H1 (cell line): Measurements from ENCODE around the gene FLT4. TPM values are rescaled to one million over a fixed set of nuclear protein-coding genes. Genes with fewer than 3 reads are reported as not detected.

Experiments used
- CTCF ChIA-PET: fragments of 300-600 bp; sonication (Branson Sonifier 250); formaldehyde crosslinking; loops from one replicate; lab custom pipeline; 2021; ENCODE audit not compliant: partially characterized antibody; lab: Charles Lee
- POLR2A ChIA-PET: fragments of 300-600 bp; sonication (Branson Sonifier 250); formaldehyde crosslinking; loops from one replicate; lab custom pipeline; 2021; ENCODE audit warnings: inconsistent platforms; ENCODE audit not compliant: partially characterized antibody; lab: Charles Lee
- DNase-seq, 2 experiments: peaks; one replicate each; pipeline versions ENCODE4 v3.0.0 to v3.0.0-alpha.2; 2010 to 2022; ENCODE audit warnings: low spot score in 2 of 2, low read depth in 1 of 2, mixed read lengths in 1 of 2
- FAIRE-seq: peaks from 2 replicates; lab custom pipeline; 2011; peaks lifted over from hg19 to GRCh38; lab: Jason Lieb, UNC
- H2AFZ ChIP-seq: 2 replicates; pipeline ENCODE4 v1.8.1; 2012; ENCODE audit warnings: low read length, inconsistent platforms
- H2AK5ac ChIP-seq: 2 replicates; pipeline ENCODE4 v1.6.1; 2013; ENCODE audit warnings: low read depth, low read length
- H2BK120ac ChIP-seq: replicated peaks from 2 replicates; pipeline ENCODE3; 2013; ENCODE audit warnings: low read depth, low read length, inconsistent platforms
- H2BK12ac ChIP-seq: 2 replicates; pipeline ENCODE4 v1.6.1; 2013; ENCODE audit warnings: low read depth, low read length
- H2BK15ac ChIP-seq: 2 replicates; pipeline ENCODE4 v1.6.1; 2013; ENCODE audit warnings: low read length
- H2BK20ac ChIP-seq: 2 replicates; pipeline ENCODE4 v1.6.1; 2013; ENCODE audit warnings: low read length
- H2BK5ac ChIP-seq: 2 replicates; pipeline ENCODE4 v1.6.1; 2013; ENCODE audit warnings: low read depth, low read length
- H3K14ac ChIP-seq: 2 replicates; pipeline ENCODE4 v1.6.1; 2013; ENCODE audit warnings: inconsistent platforms; ENCODE audit not compliant: insufficient read length
- H3K18ac ChIP-seq: 2 replicates; pipeline ENCODE4 v1.6.1; 2013; ENCODE audit warnings: low read length; ENCODE audit errors: extremely low read depth
- H3K23ac ChIP-seq: 2 replicates; pipeline ENCODE4 v1.6.1; 2013; ENCODE audit warnings: inconsistent platforms; ENCODE audit not compliant: insufficient read length
- H3K23me2 ChIP-seq: 2 replicates; pipeline ENCODE4 v1.6.1; 2013; ENCODE audit warnings: low read depth, low read length
- H3K27ac ChIP-seq: 2 replicates; pipeline ENCODE4 v1.6.1; 2011; ENCODE audit warnings: low read depth, low read length, inconsistent platforms
- H3K27me3 ChIP-seq, 4 experiments: replicated peaks in 1 of 4; 1 replicate in 1 of 4; 2 replicates in 3 of 4; pipeline versions ENCODE4 v1.6.1 to v1.8.1; 2011 to 2013; ENCODE audit warnings: low read length in 3 of 4, mild to moderate bottlenecking in 3 of 4, inconsistent platforms in 2 of 4, mixed read lengths in 2 of 4, moderate library complexity in 1 of 4; ENCODE audit not compliant: control insufficient read depth in 3 of 4, insufficient read depth in 3 of 4; ENCODE audit errors: extremely low read depth in 1 of 4
- H3K36me3 ChIP-seq, 4 experiments: 2 replicates each; pipeline versions ENCODE4 v1.6.1 to v1.8.1; 2011 to 2013; ENCODE audit warnings: mild to moderate bottlenecking in 4 of 4, low read length in 3 of 4, moderate library complexity in 2 of 4, control low read depth in 1 of 4, inconsistent platforms in 1 of 4; ENCODE audit not compliant: insufficient read depth in 4 of 4, control insufficient read depth in 2 of 4
- H3K4ac ChIP-seq: replicated peaks from 2 replicates; pipeline ENCODE3; 2013; ENCODE audit warnings: low read length, low read depth, mixed read lengths, inconsistent platforms; ENCODE audit not compliant: insufficient read length
- H3K4me1 ChIP-seq, 4 experiments: replicated peaks in 1 of 4; 1 replicate in 1 of 4; 2 replicates in 3 of 4; pipeline versions ENCODE4 v1.6.1 to v1.8.1; 2011 to 2013; ENCODE audit warnings: low read length in 3 of 4, inconsistent platforms in 2 of 4, mixed read lengths in 1 of 4; ENCODE audit not compliant: insufficient read depth in 4 of 4, control insufficient read depth in 3 of 4
- H3K4me2 ChIP-seq, 2 experiments: 2 replicates each; pipeline versions ENCODE4 v1.6.1 to v1.8.1; 2011 to 2013; ENCODE audit warnings: low read depth in 2 of 2, low read length in 2 of 2, control low read depth in 1 of 2, inconsistent platforms in 1 of 2, mild to moderate bottlenecking in 1 of 2; ENCODE audit not compliant: insufficient read depth in 1 of 2
- H3K4me3 ChIP-seq, 4 experiments: fragments of 200-600, 300-600 bp in 1 of 4; sonication (generic), shearing (Covaris generic), sonication (Bioruptor Twin) in 1 of 4; 2 replicates each; pipeline versions ENCODE4 v1.5.1 to v1.8.1; 2011 to 2016; ENCODE audit warnings: low read length in 4 of 4, low read depth in 3 of 4, control low read depth in 2 of 4, inconsistent platforms in 2 of 4, mild to moderate bottlenecking in 2 of 4, mixed read lengths in 1 of 4, moderate library complexity in 1 of 4; ENCODE audit not compliant: insufficient read depth in 2 of 4; ENCODE audit errors: extremely low read depth in 1 of 4
- H3K56ac ChIP-seq: replicated peaks from 2 replicates; pipeline ENCODE3; 2013; ENCODE audit warnings: low read depth, mild to moderate bottlenecking, mixed read lengths, low read length, inconsistent platforms; ENCODE audit not compliant: insufficient read length
- H3K79me1 ChIP-seq: 2 replicates; pipeline ENCODE4 v1.6.1; 2013; ENCODE audit warnings: low read depth, low read length, control low read depth
- H3K79me2 ChIP-seq, 2 experiments: 2 replicates each; pipeline versions ENCODE4 v1.6.1 to v1.8.1; 2012 to 2013; ENCODE audit warnings: low read length in 2 of 2, mild to moderate bottlenecking in 2 of 2, inconsistent platforms in 1 of 2; ENCODE audit not compliant: insufficient read depth in 2 of 2, control insufficient read depth in 1 of 2
- H3K9ac ChIP-seq, 4 experiments: replicated peaks in 1 of 4; 1 replicate in 1 of 4; 2 replicates in 3 of 4; pipeline versions ENCODE4 v1.6.1 to v1.8.1; 2011 to 2013; ENCODE audit warnings: low read depth in 3 of 4, low read length in 3 of 4, control low read depth in 2 of 4, mild to moderate bottlenecking in 2 of 4, moderate library complexity in 2 of 4, inconsistent platforms in 1 of 4; ENCODE audit errors: extremely low read depth in 1 of 4
- H3K9me3 ChIP-seq, 2 experiments: 2 replicates each; pipeline versions ENCODE4 v1.6.1 to v1.8.1; 2012 to 2013; ENCODE audit warnings: mild to moderate bottlenecking in 2 of 2, moderate library complexity in 2 of 2, control low read depth in 1 of 2, inconsistent platforms in 1 of 2, low read depth in 1 of 2, low read length in 1 of 2, mixed read lengths in 1 of 2; ENCODE audit not compliant: insufficient read depth in 2 of 2
- H4K20me1 ChIP-seq, 2 experiments: replicated peaks in 1 of 2; 2 replicates each; pipeline versions ENCODE3 to v1.8.1; 2011 to 2013; ENCODE audit warnings: inconsistent platforms in 2 of 2, low read length in 2 of 2, mild to moderate bottlenecking in 1 of 2; ENCODE audit not compliant: insufficient read depth in 2 of 2, control insufficient read depth in 1 of 2
- H4K5ac ChIP-seq: 2 replicates; pipeline ENCODE4 v1.6.1; 2013; ENCODE audit warnings: low read length, low read depth, mixed read lengths, inconsistent platforms; ENCODE audit not compliant: insufficient read length
- H4K8ac ChIP-seq: 2 replicates; pipeline ENCODE4 v1.8.0; 2013; ENCODE audit warnings: mild to moderate bottlenecking, moderate library complexity, low read length, inconsistent platforms; ENCODE audit not compliant: insufficient read depth; ENCODE audit errors: extremely low read depth
- H4K91ac ChIP-seq: replicated peaks from 2 replicates; pipeline ENCODE3; 2013; ENCODE audit warnings: low read length, mixed read lengths, inconsistent platforms; ENCODE audit not compliant: insufficient read length
- JUN ChIP-seq: IDR thresholded peaks from 2 replicates; pipeline ENCODE4 v1.6.1; 2011; ENCODE audit warnings: low read depth, mild to moderate bottlenecking, improper control_type of control experiment, low read length
- POLR2A ChIP-seq, 2 experiments: IDR thresholded peaks; 1 replicate in 1 of 2; 2 replicates in 1 of 2; pipeline ENCODE4 v1.6.1; 2011; ENCODE audit warnings: low read depth in 2 of 2, low read length in 2 of 2, mild to moderate bottlenecking in 2 of 2; ENCODE audit errors: control extremely low read depth in 1 of 2
- RAD21 ChIP-seq, 2 experiments: IDR thresholded peaks in 1 of 2; conservative IDR thresholded peaks in 1 of 2; 2 replicates each; pipeline ENCODE4 v1.6.1; 2011; ENCODE audit warnings: low read depth in 2 of 2, low read length in 2 of 2, improper control_type of control experiment in 1 of 2, inconsistent platforms in 1 of 2, mild to moderate bottlenecking in 1 of 2, moderate library complexity in 1 of 2
- SRF ChIP-seq: IDR thresholded peaks from 2 replicates; pipeline ENCODE4 v1.6.1; 2011; ENCODE audit warnings: mild to moderate bottlenecking, low read depth, low read length, moderate library complexity
- WGBS, 2 experiments: shearing (Covaris generic) in 1 of 2; methylation state at CpG; one replicate each; pipeline versions ENCODE4 v1.1.6 to v1.1.7; 2013 to 2015; ENCODE audit warnings: low lambda C conversion rate in 2 of 2, mixed read lengths in 2 of 2, inconsistent platforms in 1 of 2, low coverage in 1 of 2, missing lambda C conversion rate in 1 of 2; ENCODE audit not compliant: insufficient replicate concordance in 2 of 2, insufficient coverage in 1 of 2, insufficient read length in 1 of 2; ENCODE audit errors: extremely low coverage in 1 of 2, missing lambda C conversion rate in 1 of 2; 5-methylcytosine and 5-hydroxymethylcytosine counted together
- polyA plus RNA-seq, 7 experiments: library from polyadenylated mRNA; depleted of rRNA in 3 of 7; stranded (reverse) in 5 of 7; unstranded in 2 of 7; fragments of >200 nt in 5 of 7; fragments of 200-250 nt in 2 of 7; gene quantifications; 1 replicate in 5 of 7; 2 replicates in 1 of 7; 4 replicates in 1 of 7; pipeline versions ENCODE4 v1.2.1 to v1.2.3, GENCODE V29; 2011 to 2013; ENCODE audit warnings: missing spikeins in 2 of 7, mixed read lengths in 2 of 7
- total RNA-seq: library from RNA; stranded (reverse); fragmentation: NEBNext Ultra II Directional; extraction: Animal tissue kit (Norgen Biotek cat#: 25700); gene quantifications from 2 replicates; pipeline ENCODE4 v1.2.1, GENCODE V29; 2021
- TF ChIP-seq, protein P1 (sequence below): IDR thresholded peaks from 2 replicates; pipeline ENCODE4 v1.6.1; 2012; ENCODE audit warnings: inconsistent platforms
- TF ChIP-seq, protein P2 (sequence below), 3 experiments: IDR thresholded peaks; 1 replicate in 2 of 3; 2 replicates in 1 of 3; pipeline versions ENCODE4 v1.5.1 to v1.6.1; 2011; ENCODE audit warnings: low read length in 3 of 3, mild to moderate bottlenecking in 3 of 3, inconsistent platforms in 2 of 3, low read depth in 1 of 3, moderate library complexity in 1 of 3; ENCODE audit not compliant: insufficient read depth in 1 of 3; ENCODE audit errors: control extremely low read depth in 1 of 3
- TF ChIP-seq, protein P3 (sequence below): IDR thresholded peaks from 2 replicates; pipeline ENCODE4 v1.6.1; 2012; ENCODE audit warnings: low read length, inconsistent platforms

The FLT4 gene
- total and polyA plus RNA-seq, 2 of the 8 experiments (the other 6 are each of a cell fraction or from before 2014, with no cell fraction given): 6.5 to 7.7 TPM

DNA sequence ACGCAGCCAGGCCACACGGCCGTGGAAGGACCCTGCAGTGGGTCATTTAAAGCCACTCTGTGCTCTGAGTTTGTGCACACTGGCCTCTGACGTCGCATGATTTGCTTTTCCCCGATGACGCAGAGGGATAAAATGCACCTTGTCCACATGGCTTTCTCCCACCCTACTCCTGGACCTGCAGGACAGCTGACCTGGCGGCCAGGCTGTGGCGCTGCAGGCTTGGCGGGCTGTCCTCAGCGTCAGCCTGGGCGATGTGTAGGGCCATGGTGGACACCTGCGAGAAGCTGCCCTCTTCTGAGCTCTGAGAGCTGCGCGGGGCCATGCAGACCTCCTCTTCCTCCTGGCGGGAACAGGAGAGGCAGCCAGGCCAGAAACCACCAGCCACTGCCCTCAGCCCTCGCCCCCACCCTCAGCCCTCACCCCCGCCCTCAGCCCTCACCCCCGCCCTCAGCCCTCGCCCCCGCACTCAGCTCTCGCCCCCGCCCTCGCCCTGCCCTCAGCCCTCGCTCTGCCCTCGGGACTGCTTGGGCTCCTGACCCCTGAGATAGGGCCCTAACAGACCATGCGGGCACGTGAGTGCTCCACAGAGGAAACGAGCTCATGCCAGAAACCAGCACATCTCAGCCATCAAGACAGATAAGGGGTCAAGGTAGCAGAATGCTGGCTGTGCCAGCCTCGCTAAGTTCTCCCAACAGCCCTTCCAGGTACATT lies 38.1 kb downstream of the FLT4 start:
- H4K8ac ChIP-seq: no peak overlapping the region; the same call in none of the 2 replicates

More for the DNA sequence above, 38.1 kb downstream of the FLT4 start:
- Histone ChIP-seq H2BK5ac (no peak overlapping the region), H4K91ac (no peak overlapping the region), H3K23ac (no peak overlapping the region), H2BK15ac (no peak overlapping the region), H3K27ac (no peak overlapping the region), H4K5ac (no peak overlapping the region), H3K4ac (no peak overlapping the region), H2AK5ac (no peak overlapping the region), H3K27me3 (0 out of 7 replicates have a peak, but pooled peaks cover 0 to 1% (median 0%) of the 10 kb centered on the region in 4 experiments), H3K56ac (no peak overlapping the region), H2BK12ac (no peak overlapping the region), H3K79me1 (no peaks in the 10 kb centered on the region), H3K4me2 (no peak overlapping the region), H3K14ac (no peak overlapping the region), H2BK20ac (no peak overlapping the region), H3K4me1 (no peaks in the 10 kb centered on the region; a peak in 1 of 7 replicates), H3K79me2 (no peaks in the 10 kb centered on the region), H3K9me3 (no peaks in the 10 kb centered on the region), H3K4me3 (no peak overlapping the region), H3K23me2 (no peaks in the 10 kb centered on the region), H2AFZ (no peak overlapping the region), H2BK120ac (no peak overlapping the region), H3K18ac (no peak overlapping the region), H4K20me1 (peaks cover 0 to 1% of the 10 kb centered on the region in 2 experiments), H3K9ac (no peak overlapping the region), H3K36me3 (no peaks in the 10 kb centered on the region)
- DNase-seq: no peak
- POLR2A ChIA-PET: interaction anchor here (0.7 to 1.1 kb wide), 2 partner anchors 22 to 47 kb away, joined by 3 read pairs; no protein-coding TSS in a partner anchor
- TF ChIP-seq JUN: no peak
- no peak for TF ChIP-seq SRF
- TF ChIP-seq, protein P1, sequence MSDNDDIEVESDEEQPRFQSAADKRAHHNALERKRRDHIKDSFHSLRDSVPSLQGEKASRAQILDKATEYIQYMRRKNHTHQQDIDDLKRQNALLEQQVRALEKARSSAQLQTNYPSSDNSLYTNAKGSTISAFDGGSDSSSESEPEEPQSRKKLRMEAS: peak; percentile 19; the same call in 1 of the 2 replicates
- no peak for TF ChIP-seq POLR2A (IDR thresholded peaks at IDR 0.05; ENCODE audit: control extremely low read depth in 1 of 2, low read depth in 2 of 2, low read length in 2 of 2)
- TF ChIP-seq, protein P2, sequence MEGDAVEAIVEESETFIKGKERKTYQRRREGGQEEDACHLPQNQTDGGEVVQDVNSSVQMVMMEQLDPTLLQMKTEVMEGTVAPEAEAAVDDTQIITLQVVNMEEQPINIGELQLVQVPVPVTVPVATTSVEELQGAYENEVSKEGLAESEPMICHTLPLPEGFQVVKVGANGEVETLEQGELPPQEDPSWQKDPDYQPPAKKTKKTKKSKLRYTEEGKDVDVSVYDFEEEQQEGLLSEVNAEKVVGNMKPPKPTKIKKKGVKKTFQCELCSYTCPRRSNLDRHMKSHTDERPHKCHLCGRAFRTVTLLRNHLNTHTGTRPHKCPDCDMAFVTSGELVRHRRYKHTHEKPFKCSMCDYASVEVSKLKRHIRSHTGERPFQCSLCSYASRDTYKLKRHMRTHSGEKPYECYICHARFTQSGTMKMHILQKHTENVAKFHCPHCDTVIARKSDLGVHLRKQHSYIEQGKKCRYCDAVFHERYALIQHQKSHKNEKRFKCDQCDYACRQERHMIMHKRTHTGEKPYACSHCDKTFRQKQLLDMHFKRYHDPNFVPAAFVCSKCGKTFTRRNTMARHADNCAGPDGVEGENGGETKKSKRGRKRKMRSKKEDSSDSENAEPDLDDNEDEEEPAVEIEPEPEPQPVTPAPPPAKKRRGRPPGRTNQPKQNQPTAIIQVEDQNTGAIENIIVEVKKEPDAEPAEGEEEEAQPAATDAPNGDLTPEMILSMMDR (IDR thresholded peaks at IDR 0.05; ENCODE audit: control extremely low read depth in 1 of 3, insufficient read depth in 1 of 3, low read depth in 1 of 3, low read length in 3 of 3): peak in 2 of 3 experiments; percentile 56 to 59; a peak in 3 of 4 replicates
- TF ChIP-seq, protein P3, sequence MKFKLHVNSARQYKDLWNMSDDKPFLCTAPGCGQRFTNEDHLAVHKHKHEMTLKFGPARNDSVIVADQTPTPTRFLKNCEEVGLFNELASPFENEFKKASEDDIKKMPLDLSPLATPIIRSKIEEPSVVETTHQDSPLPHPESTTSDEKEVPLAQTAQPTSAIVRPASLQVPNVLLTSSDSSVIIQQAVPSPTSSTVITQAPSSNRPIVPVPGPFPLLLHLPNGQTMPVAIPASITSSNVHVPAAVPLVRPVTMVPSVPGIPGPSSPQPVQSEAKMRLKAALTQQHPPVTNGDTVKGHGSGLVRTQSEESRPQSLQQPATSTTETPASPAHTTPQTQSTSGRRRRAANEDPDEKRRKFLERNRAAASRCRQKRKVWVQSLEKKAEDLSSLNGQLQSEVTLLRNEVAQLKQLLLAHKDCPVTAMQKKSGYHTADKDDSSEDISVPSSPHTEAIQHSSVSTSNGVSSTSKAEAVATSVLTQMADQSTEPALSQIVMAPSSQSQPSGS: no peak
- TF ChIP-seq RAD21 (IDR thresholded peaks at IDR 0.05 in 1 of 2, conservative IDR thresholded peaks at IDR 0.05 in 1 of 2; ENCODE audit: low read depth in 2 of 2, low read length in 2 of 2): peak; percentile 64 to 77
- no peak for FAIRE-seq
- WGBS, 2 experiments: 87% methylated on average over 19 of the region's 30 CpGs; no CpG with 5 or more reads in 1 of the 2 experiments
- CTCF ChIA-PET: interaction anchor here (0.8 to 7.4 kb wide), 11 partner anchors 9 to 189 kb away, joined by 3 to 52 read pairs (median 5); no protein-coding TSS in a partner anchor
